ENCODE data around the gene ATOSB. TPM values are rescaled to one million over a fixed set of nuclear protein-coding genes. Genes with fewer than 3 reads are reported as not detected.

Gene ATOSB
- total and polyA plus RNA-seq, 9 of the 15 experiments (the other 6 are each of a cell fraction or from before 2014, with no cell fraction given): 0.45 to 8.0 (median 4.2) TPM

DNA sequence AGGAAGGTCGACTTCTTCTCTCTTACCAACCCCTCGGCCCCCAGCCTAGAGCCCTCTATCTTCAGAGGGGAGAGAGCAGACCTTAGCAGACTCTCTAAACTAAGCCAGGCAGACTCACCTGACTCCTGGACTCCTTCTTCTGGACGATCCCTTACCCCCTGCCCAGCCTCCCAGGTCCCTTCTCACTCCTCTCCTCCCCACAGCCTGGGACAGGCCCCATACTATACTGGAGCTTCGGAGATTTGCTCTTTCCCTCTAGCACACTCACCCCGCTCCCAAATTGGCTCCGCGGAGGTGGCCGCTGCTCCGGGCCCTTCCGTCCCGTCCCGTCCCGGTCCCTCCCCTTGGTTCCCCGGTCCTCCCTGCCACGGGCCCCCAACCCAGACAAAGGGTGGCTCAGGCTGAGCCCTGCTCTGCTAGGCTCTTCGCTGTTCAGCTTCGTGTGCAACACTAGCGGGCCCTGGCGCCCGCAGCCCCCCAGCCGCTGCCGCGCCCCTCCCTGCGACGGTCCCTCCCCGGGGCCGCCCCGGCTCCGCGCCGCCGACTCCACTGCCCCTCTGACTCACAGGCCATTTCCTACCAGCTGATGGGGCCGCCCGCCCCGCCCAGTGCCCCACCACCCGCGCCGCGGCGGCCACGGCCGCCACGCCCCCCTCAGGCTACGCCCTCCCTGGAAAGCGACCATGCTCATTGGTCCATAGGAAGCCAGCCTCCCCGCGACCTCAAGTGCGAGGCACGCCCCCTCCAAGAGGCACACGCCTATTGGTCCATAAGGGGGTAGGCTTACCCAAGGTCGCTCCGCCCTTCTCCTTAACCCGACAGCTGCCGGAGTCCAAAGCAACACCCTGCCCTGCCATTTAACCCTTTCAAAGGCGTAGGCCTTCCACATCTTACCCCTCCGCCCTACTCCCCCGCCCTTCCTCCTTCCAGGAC, 4.4 kb downstream of the ATOSB start (continued):
- TF ChIP-seq, protein P1, sequence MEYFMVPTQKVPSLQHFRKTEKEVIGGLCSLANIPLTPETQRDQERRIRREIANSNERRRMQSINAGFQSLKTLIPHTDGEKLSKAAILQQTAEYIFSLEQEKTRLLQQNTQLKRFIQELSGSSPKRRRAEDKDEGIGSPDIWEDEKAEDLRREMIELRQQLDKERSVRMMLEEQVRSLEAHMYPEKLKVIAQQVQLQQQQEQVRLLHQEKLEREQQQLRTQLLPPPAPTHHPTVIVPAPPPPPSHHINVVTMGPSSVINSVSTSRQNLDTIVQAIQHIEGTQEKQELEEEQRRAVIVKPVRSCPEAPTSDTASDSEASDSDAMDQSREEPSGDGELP (CRISPR knock-in tag; IDR thresholded peaks at IDR 0.05; ENCODE audit: borderline replicate concordance): peak; percentile 89
- TF ChIP-seq, protein P2, sequence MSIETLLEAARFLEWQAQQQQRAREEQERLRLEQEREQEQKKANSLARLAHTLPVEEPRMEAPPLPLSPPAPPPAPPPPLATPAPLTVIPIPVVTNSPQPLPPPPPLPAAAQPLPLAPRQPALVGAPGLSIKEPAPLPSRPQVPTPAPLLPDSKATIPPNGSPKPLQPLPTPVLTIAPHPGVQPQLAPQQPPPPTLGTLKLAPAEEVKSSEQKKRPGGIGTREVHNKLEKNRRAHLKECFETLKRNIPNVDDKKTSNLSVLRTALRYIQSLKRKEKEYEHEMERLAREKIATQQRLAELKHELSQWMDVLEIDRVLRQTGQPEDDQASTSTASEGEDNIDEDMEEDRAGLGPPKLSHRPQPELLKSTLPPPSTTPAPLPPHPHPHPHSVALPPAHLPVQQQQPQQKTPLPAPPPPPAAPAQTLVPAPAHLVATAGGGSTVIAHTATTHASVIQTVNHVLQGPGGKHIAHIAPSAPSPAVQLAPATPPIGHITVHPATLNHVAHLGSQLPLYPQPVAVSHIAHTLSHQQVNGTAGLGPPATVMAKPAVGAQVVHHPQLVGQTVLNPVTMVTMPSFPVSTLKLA (conservative IDR thresholded peaks at IDR 0.05): peak in 1 of 2 experiments; percentile 68; a peak in 2 of 4 replicates
- TF ChIP-seq FOSL1 (tag; conservative IDR thresholded peaks at IDR 0.05) (peak; percentile 83), TAF1 (IDR thresholded peaks at IDR 0.05; ENCODE audit: control insufficient read depth, extremely low read depth, insufficient read depth, low read length, severe bottlenecking) (peak; percentile 29), MEIS2 (IDR thresholded peaks at IDR 0.05; ENCODE audit: partially characterized antibody) (peak; percentile 11), RBM39 (optimal IDR thresholded peaks at IDR 0.05; ENCODE audit: low read depth, low read length) (no peak), U2AF1 (optimal IDR thresholded peaks at IDR 0.05; ENCODE audit: low read depth, low read length) (no peak), HOXB6 (CRISPR knock-in tag; IDR thresholded peaks at IDR 0.05; ENCODE audit: borderline replicate concordance) (no peak), SIN3A (IDR thresholded peaks at IDR 0.05; ENCODE audit: borderline replicate concordance in 2 of 2, control insufficient read depth in 1 of 2, low read depth in 2 of 2, low read length in 2 of 2) (peak in 1 of 2 experiments; percentile 42; a peak in 1 of 4 replicates), SAP30 (IDR thresholded peaks at IDR 0.05; ENCODE audit: borderline replicate concordance, insufficient read depth, low read depth, low read length, poor library complexity, severe bottlenecking) (peak; percentile 74), CTBP1 (IDR thresholded peaks at IDR 0.05; ENCODE audit: borderline replicate concordance) (no peak), KDM5B (IDR thresholded peaks at IDR 0.05; ENCODE audit: insufficient replicate concordance, low read depth, low read length) (peak; percentile 31), JUND (IDR thresholded peaks at IDR 0.05; ENCODE audit: borderline replicate concordance, low read depth, low read length) (peak; percentile 72), JUND (tag; IDR thresholded peaks at IDR 0.05; ENCODE audit: borderline replicate concordance, low read depth, low read length) (0 out of 3 replicates have a peak, but pooled peaks have one; percentile 37), POU5F1 (IDR thresholded peaks at IDR 0.05; ENCODE audit: borderline replicate concordance, low read depth, low read length, partially characterized antibody) (no peak), POLR2G (IDR thresholded peaks at IDR 0.05; ENCODE audit: low read depth, low read length) (peak; percentile 75)
- TF ChIP-seq, protein P3, sequence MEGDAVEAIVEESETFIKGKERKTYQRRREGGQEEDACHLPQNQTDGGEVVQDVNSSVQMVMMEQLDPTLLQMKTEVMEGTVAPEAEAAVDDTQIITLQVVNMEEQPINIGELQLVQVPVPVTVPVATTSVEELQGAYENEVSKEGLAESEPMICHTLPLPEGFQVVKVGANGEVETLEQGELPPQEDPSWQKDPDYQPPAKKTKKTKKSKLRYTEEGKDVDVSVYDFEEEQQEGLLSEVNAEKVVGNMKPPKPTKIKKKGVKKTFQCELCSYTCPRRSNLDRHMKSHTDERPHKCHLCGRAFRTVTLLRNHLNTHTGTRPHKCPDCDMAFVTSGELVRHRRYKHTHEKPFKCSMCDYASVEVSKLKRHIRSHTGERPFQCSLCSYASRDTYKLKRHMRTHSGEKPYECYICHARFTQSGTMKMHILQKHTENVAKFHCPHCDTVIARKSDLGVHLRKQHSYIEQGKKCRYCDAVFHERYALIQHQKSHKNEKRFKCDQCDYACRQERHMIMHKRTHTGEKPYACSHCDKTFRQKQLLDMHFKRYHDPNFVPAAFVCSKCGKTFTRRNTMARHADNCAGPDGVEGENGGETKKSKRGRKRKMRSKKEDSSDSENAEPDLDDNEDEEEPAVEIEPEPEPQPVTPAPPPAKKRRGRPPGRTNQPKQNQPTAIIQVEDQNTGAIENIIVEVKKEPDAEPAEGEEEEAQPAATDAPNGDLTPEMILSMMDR (IDR thresholded peaks at IDR 0.05 in 2 of 3, conservative IDR thresholded peaks at IDR 0.05 in 1 of 3; ENCODE audit: insufficient read depth in 2 of 3, low read depth in 1 of 3, low read length in 3 of 3): no peak
- TF ChIP-seq, protein P4, sequence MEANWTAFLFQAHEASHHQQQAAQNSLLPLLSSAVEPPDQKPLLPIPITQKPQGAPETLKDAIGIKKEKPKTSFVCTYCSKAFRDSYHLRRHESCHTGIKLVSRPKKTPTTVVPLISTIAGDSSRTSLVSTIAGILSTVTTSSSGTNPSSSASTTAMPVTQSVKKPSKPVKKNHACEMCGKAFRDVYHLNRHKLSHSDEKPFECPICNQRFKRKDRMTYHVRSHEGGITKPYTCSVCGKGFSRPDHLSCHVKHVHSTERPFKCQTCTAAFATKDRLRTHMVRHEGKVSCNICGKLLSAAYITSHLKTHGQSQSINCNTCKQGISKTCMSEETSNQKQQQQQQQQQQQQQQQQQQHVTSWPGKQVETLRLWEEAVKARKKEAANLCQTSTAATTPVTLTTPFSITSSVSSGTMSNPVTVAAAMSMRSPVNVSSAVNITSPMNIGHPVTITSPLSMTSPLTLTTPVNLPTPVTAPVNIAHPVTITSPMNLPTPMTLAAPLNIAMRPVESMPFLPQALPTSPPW (CRISPR knock-in tag; IDR thresholded peaks at IDR 0.05): peak; percentile 92
